ENCODE data around the gene OR8B4.
A peak's percentile ranks its signal among the peaks of the same experiment; 100 is the strongest.
"Not testable (repeated sequence)": the region's sequence is repeated elsewhere in the genome, so short reads cannot be mapped to it uniquely, and the experiment has no call there.

The OR8B4 gene

DNA sequence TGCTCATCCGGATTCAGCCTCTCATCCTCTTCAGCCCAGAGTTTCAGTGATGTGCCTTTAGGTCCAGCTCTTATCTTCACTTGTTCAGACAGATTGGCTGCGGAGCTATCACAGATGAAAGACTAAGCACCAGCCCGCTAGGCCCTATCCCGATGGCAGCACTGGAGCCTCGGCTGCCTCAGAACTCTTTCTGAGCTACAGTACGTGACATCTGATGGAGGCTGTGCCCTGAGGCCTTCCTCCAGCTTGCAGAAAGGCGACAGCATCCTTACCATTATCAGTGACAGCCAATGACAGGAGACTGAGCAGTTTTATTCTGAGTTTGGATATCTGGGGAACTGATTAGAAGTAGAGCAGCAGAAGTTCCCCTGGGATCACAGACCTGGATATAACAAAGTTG lies 16.8 kb upstream of the OR8B4 start:
- H3K36me3 Mint-ChIP-seq, result no peaks in the 10 kb centered on the region
- H3K4me1 Mint-ChIP-seq, result no peaks in the 10 kb centered on the region
- no peaks in the 10 kb centered on the region for H3K27me3 Mint-ChIP-seq
- peaks cover 2% of the 10 kb centered on the region for H3K9me3 Mint-ChIP-seq
- ATAC-seq, result no peak
- H3K4me3 Mint-ChIP-seq, result no peak overlapping the region
- H3K27ac Mint-ChIP-seq, result no peak overlapping the region

GRCh38 chr11:124441081-124441480 lies 16.4 kb upstream of the OR8B4 start:
- Mint-ChIP-seq H3K27me3 (peaks cover 1% of the 10 kb centered on the region), H3K27ac (no peak overlapping the region), H3K4me3 (no peak overlapping the region), H3K4me1 (no peaks in the 10 kb centered on the region), H3K9me3 (peaks cover 2% of the 10 kb centered on the region), H3K36me3 (no peaks in the 10 kb centered on the region)
- no peak for ATAC-seq

- Mint-ChIP-seq H3K36me3 (no peaks in the 10 kb centered on the region), H3K9me3 (peaks cover 2% of the 10 kb centered on the region), H3K27ac (no peak overlapping the region), H3K27me3 (peaks cover 6% of the 10 kb centered on the region), H3K4me1 (no peaks in the 10 kb centered on the region), H3K4me3 (no peak overlapping the region)
- ATAC-seq, result no peak
These were observed 15.9 kb upstream of the OR8B4 start for GRCh38 chr11:124440608-124441007.

GRCh38 chr11:124434699-124435098 lies 10.0 kb upstream of the OR8B4 start:
- no peaks in the 10 kb centered on the region for H3K36me3 Mint-ChIP-seq
- ATAC-seq, result no peak
- no peak overlapping the region for H3K27ac Mint-ChIP-seq
- H3K27me3 Mint-ChIP-seq, result peaks cover 10% of the 10 kb centered on the region
- no peaks in the 10 kb centered on the region for H3K4me1 Mint-ChIP-seq
- no peak overlapping the region for H3K4me3 Mint-ChIP-seq
- peaks cover 3% of the 10 kb centered on the region for H3K9me3 Mint-ChIP-seq

DNA sequence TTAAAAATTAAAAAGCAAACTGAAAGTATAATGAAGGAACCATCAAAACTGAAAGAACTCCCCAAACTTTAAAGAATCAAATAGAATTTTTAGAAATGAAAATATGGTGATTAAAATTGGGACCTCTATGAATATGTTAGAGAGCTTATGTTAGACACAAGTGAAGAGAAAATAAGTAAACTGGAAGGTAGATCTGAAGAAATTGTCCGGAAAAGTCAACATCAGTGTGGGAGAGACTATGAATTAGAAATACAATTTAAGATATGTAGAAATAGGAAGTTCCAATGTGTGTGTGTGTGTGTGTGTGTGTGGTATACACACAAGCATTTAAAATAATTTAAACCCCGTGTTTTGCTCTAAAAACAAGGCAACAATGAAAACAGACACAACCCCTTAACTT lies 4.9 kb upstream of the OR8B4 start:
- Mint-ChIP-seq H3K27me3 (no peaks in the 10 kb centered on the region), H3K36me3 (no peaks in the 10 kb centered on the region), H3K9me3 (peaks cover 7% of the 10 kb centered on the region), H3K4me3 (no peak overlapping the region), H3K4me1 (no peaks in the 10 kb centered on the region), H3K27ac (no peak overlapping the region)
- ATAC-seq, result no peak

DNA sequence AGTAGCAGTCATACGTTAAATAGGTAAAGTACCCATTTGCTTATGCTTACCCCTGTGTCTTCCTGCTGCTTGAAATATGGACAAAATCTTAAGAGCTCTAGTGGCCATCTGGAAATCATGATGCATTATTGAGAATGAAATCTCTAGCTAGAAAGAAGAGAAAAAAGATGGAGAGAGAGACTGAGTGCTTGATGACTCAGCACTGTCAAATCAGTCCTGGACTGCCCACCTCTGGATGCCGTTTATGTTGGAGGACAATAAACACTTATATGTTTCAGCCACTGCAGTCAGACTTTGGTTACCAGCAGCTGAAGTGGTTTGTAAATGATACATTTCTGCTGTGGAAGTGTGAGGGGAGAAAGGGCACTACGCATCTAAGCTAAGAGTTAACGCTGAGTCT lies 3.6 kb downstream of the OR8B4 start:
- ATAC-seq, result no peak
- H3K9me3 Mint-ChIP-seq, result no peaks in the 10 kb centered on the region
- no peaks in the 10 kb centered on the region for H3K36me3 Mint-ChIP-seq
- H3K4me3 Mint-ChIP-seq, result no peak overlapping the region
- H3K27me3 Mint-ChIP-seq, result peaks cover 34% of the 10 kb centered on the region
- H3K27ac Mint-ChIP-seq, result no peak overlapping the region
- H3K4me1 Mint-ChIP-seq, result no peaks in the 10 kb centered on the region

GRCh38 chr11:124415356-124415923 lies 9.2 kb downstream of the OR8B4 start:
- H3K27me3 Mint-ChIP-seq, result peaks cover 25% of the 10 kb centered on the region
- no peaks in the 10 kb centered on the region for H3K4me1 Mint-ChIP-seq
- no peak overlapping the region for H3K4me3 Mint-ChIP-seq
- H3K27ac Mint-ChIP-seq, result no peak overlapping the region
- no peak for ATAC-seq
- H3K9me3 Mint-ChIP-seq, result no peaks in the 10 kb centered on the region
- H3K36me3 Mint-ChIP-seq, result no peaks in the 10 kb centered on the region

GRCh38 chr11:124409906-124410305 lies 14.8 kb downstream of the OR8B4 start:
- H3K4me1 Mint-ChIP-seq, result no peaks in the 10 kb centered on the region
- no peak for ATAC-seq
- no peaks in the 10 kb centered on the region for H3K36me3 Mint-ChIP-seq
- H3K9me3 Mint-ChIP-seq, result no peaks in the 10 kb centered on the region
- no peak overlapping the region for H3K27ac Mint-ChIP-seq
- no peak overlapping the region for H3K4me3 Mint-ChIP-seq
- H3K27me3 Mint-ChIP-seq, result peaks cover 23% of the 10 kb centered on the region

- Mint-ChIP-seq H3K4me3 (no peak overlapping the region), H3K4me1 (no peaks in the 10 kb centered on the region), H3K27me3 (no peaks in the 10 kb centered on the region), H3K9me3 (no peaks in the 10 kb centered on the region), H3K27ac (no peak overlapping the region), H3K36me3 (no peaks in the 10 kb centered on the region)
- no peak for ATAC-seq
These were observed 19.1 kb downstream of the OR8B4 start for GRCh38 chr11:124405581-124405980.

GRCh38 chr11:124403186-124403585 lies 21.5 kb downstream of the OR8B4 start:
- ATAC-seq, H3K4me3 Mint-ChIP-seq, H3K4me1 Mint-ChIP-seq, H3K36me3 Mint-ChIP-seq, H3K27ac Mint-ChIP-seq, H3K27me3 Mint-ChIP-seq, H3K9me3 Mint-ChIP-seq: not testable (repeated sequence)

DNA sequence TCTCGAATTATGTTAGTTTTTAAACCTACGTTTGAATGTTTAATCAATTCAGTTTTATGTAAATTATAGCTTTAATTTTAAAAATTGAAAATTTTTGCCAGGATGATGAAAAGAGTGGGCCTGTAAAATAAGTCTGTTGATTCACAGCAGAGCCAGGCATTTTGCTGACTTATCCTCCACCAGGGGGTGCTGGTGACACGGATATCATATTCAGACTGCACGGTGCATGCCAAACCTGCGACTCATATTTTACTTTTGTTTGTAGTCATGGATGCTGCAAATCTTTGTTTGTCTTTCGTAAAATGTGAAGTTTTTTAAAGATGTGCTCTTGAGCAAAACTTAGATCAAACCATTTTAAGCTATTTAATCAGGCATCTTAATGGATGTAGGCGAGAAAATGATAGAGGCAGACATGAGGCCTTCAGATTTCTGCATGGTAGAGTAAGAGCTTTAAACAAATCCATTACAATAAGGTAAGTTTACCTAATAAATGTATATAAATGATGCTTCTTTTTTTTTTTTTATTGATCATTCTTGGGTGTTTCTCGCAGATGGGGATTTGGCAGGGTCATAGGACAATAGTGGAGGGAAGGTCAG lies 22.2 kb downstream of the OR8B4 start:
- H3K27ac Mint-ChIP-seq, result no peak overlapping the region
- peak; percentile 71 for ATAC-seq
- no peaks in the 10 kb centered on the region for H3K36me3 Mint-ChIP-seq
- no peaks in the 10 kb centered on the region for H3K4me1 Mint-ChIP-seq
- no peaks in the 10 kb centered on the region for H3K27me3 Mint-ChIP-seq
- no peaks in the 10 kb centered on the region for H3K9me3 Mint-ChIP-seq
- H3K4me3 Mint-ChIP-seq, result no peak overlapping the region

- ATAC-seq, result no peak
- H3K36me3 Mint-ChIP-seq, result no peaks in the 10 kb centered on the region
- H3K27ac Mint-ChIP-seq, result no peak within 1 kb of the TSS
- H3K4me3 Mint-ChIP-seq, result no peak within 1 kb of the TSS
- H3K27me3 Mint-ChIP-seq, result no peaks in the 10 kb centered on the region
- no peaks in the 10 kb centered on the region for H3K9me3 Mint-ChIP-seq
- no peaks in the 10 kb centered on the region for H3K4me1 Mint-ChIP-seq
These were observed 25.7 kb downstream of the OR8B4 start, which contains the start of gene OR8B3 for GRCh38 chr11:124398924-124399323. Gene OR8B3 (minus strand): TSS chr11:124399024. CDS start chr11:124397351, 1,673 bp downstream.

GRCh38 chr11:124396847-124397246 lies 27.8 kb downstream of the OR8B4 start:
- H3K4me3 Mint-ChIP-seq, ATAC-seq, H3K4me1 Mint-ChIP-seq, H3K27me3 Mint-ChIP-seq, H3K27ac Mint-ChIP-seq, H3K9me3 Mint-ChIP-seq, H3K36me3 Mint-ChIP-seq: not testable (repeated sequence)

DNA sequence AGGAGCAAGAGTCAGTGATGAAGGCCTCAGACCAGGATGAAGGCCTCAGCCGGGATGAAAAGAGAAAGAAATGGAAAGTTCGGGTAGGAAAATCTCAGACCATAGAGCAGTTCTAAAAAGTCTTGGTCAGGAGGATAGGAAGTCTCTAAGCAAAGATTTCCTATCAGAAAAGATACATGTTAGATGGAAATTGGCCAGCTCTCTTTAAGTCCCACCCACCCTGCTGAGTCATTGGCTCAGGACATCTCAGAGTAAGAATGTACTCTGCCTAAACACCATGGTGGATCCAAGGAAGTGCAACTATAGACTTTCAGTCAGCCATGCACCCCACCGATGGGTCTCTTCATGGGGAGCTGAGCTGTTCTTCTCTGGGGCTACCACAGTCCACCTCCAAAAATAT lies 30.3 kb downstream of the OR8B4 start:
- Mint-ChIP-seq H3K4me3 (no peak overlapping the region), H3K36me3 (no peaks in the 10 kb centered on the region), H3K9me3 (no peaks in the 10 kb centered on the region), H3K4me1 (no peaks in the 10 kb centered on the region), H3K27me3 (peaks cover 16% of the 10 kb centered on the region), H3K27ac (no peak overlapping the region)
- ATAC-seq, result no peak

DNA sequence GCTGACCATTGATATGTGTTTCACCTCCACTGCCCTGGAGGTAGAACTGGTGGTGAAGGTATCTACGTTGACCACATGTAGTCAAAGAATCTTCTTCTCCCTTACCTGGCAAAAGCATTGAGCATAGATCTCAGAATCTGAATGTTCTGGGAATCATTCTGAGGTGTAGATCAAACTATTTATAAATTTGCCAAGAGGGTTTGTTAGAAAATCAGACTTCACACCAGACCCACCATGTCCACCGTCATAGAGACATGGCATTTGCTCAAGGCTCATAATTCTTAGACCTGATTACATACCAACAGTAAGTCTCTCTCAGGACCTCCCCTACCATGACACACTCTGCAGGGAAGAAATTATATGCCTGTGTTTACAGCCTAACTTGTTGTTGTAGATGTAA lies 40.3 kb downstream of the OR8B4 start, which contains the start of gene OR8B2:
Gene OR8B2 (minus strand): TSS at position 101 of the 400 bp plus-strand sequence. CDS start 1,156 bp downstream, outside the sequence.
- Mint-ChIP-seq H3K9me3 (no peaks in the 10 kb centered on the region), H3K36me3 (no peaks in the 10 kb centered on the region), H3K27me3 (peaks cover 6% of the 10 kb centered on the region), H3K4me1 (no peaks in the 10 kb centered on the region), H3K27ac (no peak within 1 kb of the TSS), H3K4me3 (no peak within 1 kb of the TSS)
- ATAC-seq, result no peak

DNA sequence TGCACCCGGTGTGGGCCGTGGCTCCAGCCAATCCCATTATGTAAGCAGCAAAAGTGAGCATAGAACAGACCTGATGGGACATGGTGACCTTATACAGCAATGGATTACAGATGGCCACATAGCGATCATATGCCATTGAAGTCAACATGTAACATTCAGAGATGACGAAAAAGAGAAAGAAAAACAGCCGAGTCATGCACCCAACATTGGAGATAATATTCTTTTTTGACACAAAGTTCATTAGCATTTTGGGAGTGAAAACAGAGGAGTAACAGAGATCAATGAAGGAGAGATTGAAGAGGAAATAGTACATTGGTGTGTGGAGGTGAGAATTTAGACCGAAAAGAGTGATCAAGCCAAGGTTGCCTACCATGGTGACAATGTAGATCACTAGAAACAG lies 41.8 kb downstream of the OR8B4 start:
- H3K27me3 Mint-ChIP-seq, H3K4me1 Mint-ChIP-seq, H3K27ac Mint-ChIP-seq, H3K4me3 Mint-ChIP-seq, H3K36me3 Mint-ChIP-seq, H3K9me3 Mint-ChIP-seq, ATAC-seq: not testable (repeated sequence)
